H9 (cell line): Measurements from ENCODE around the gene ABCG1. TPM values are rescaled to one million over a fixed set of nuclear protein-coding genes. Genes with fewer than 3 reads are reported as not detected.

Experiments used
- DNase-seq: peaks from one replicate; pipeline ENCODE4 v3.0.0-alpha.2; 2017
- H2AFZ ChIP-seq: one replicate; pipeline ENCODE4 v1.6.1; 2013; ENCODE audit warnings: mild to moderate bottlenecking, low read length, control low read depth, moderate library complexity
- H2AK5ac ChIP-seq: 2 replicates; pipeline ENCODE4 v1.6.1; 2013; ENCODE audit warnings: low read length, control low read depth, mixed read lengths; ENCODE audit not compliant: insufficient read length
- H2BK120ac ChIP-seq: one replicate; pipeline ENCODE4 v1.6.1; 2013; ENCODE audit warnings: low read depth, mild to moderate bottlenecking, low read length, control low read depth, inconsistent platforms; ENCODE audit not compliant: poor library complexity, severe bottlenecking
- H2BK12ac ChIP-seq: 2 replicates; pipeline ENCODE4 v1.6.1; 2013; ENCODE audit warnings: low read length, control low read depth, mixed read lengths, low read depth; ENCODE audit not compliant: insufficient read length
- H2BK15ac ChIP-seq: 2 replicates; pipeline ENCODE4 v1.6.1; 2013; ENCODE audit warnings: low read depth, low read length, control low read depth
- H2BK20ac ChIP-seq: one replicate; pipeline ENCODE4 v1.6.1; 2013; ENCODE audit warnings: low read depth, mild to moderate bottlenecking, low read length, control low read depth, inconsistent platforms; ENCODE audit not compliant: poor library complexity, severe bottlenecking
- H2BK5ac ChIP-seq: 2 replicates; pipeline ENCODE4 v1.6.1; 2013; ENCODE audit warnings: low read length, control low read depth, mixed read lengths; ENCODE audit not compliant: insufficient read length
- H3K14ac ChIP-seq: 2 replicates; pipeline ENCODE4 v1.6.1; 2013; ENCODE audit warnings: low read length, control low read depth; ENCODE audit not compliant: insufficient read depth
- H3K18ac ChIP-seq: 2 replicates; pipeline ENCODE4 v1.6.1; 2013; ENCODE audit warnings: low read depth, mild to moderate bottlenecking, mixed read lengths, low read length, control low read depth; ENCODE audit not compliant: insufficient read length
- H3K23ac ChIP-seq: 2 replicates; pipeline ENCODE4 v1.6.1; 2013; ENCODE audit warnings: low read length, control low read depth, mixed read lengths, low read depth; ENCODE audit not compliant: insufficient read length
- H3K23me2 ChIP-seq: 2 replicates; pipeline ENCODE4 v1.6.1; 2013; ENCODE audit warnings: low read depth, mild to moderate bottlenecking, mixed read lengths, low read length, control low read depth; ENCODE audit not compliant: insufficient read length, poor library complexity, severe bottlenecking
- H3K27ac ChIP-seq: 2 replicates; pipeline ENCODE4 v1.5.1; 2013; ENCODE audit warnings: low read length, control low read depth, mixed read lengths, low read depth; ENCODE audit not compliant: insufficient read length
- H3K27me3 ChIP-seq: 2 replicates; pipeline ENCODE4 v1.6.1; 2013; ENCODE audit warnings: low read length, control low read depth, inconsistent platforms; ENCODE audit not compliant: insufficient read depth
- H3K4ac ChIP-seq: 2 replicates; pipeline ENCODE4 v1.6.1; 2013; ENCODE audit warnings: low read depth, mild to moderate bottlenecking, control low read depth, inconsistent platforms, low read length, moderate library complexity
- H3K4me1 ChIP-seq: 2 replicates; pipeline ENCODE4 v1.6.1; 2013; ENCODE audit warnings: low read length, control low read depth, inconsistent platforms; ENCODE audit not compliant: insufficient read depth
- H3K4me2 ChIP-seq: 2 replicates; pipeline ENCODE4 v1.6.1; 2013; ENCODE audit warnings: low read length, control low read depth, mixed read lengths; ENCODE audit not compliant: insufficient read length, insufficient read depth
- H3K56ac ChIP-seq: 2 replicates; pipeline ENCODE4 v1.6.1; 2013; ENCODE audit warnings: low read depth, mild to moderate bottlenecking, mixed read lengths, low read length, control low read depth; ENCODE audit not compliant: insufficient read length
- H3K79me1 ChIP-seq: 2 replicates; pipeline ENCODE4 v1.6.1; 2013; ENCODE audit warnings: low read depth, mild to moderate bottlenecking, moderate library complexity, low read length, control low read depth, inconsistent platforms; ENCODE audit not compliant: insufficient read depth, poor library complexity, severe bottlenecking
- H3K79me2 ChIP-seq: 2 replicates; pipeline ENCODE4 v1.6.1; 2013; ENCODE audit warnings: low read length, control low read depth, inconsistent platforms; ENCODE audit not compliant: insufficient read depth
- H3K9ac ChIP-seq: 2 replicates; pipeline ENCODE4 v1.6.1; 2013; ENCODE audit warnings: low read length, control low read depth, mixed read lengths; ENCODE audit not compliant: insufficient read length; ENCODE audit errors: extremely low read depth
- H3K9me3 ChIP-seq: one replicate; pipeline ENCODE4 v1.6.1; 2013; ENCODE audit warnings: low read depth, low read length, inconsistent platforms; ENCODE audit not compliant: control insufficient read depth
- H3T11ph ChIP-seq: one replicate; pipeline ENCODE4 v1.6.1; 2013; ENCODE audit warnings: mild to moderate bottlenecking, low read length, control low read depth, inconsistent platforms
- H4K20me1 ChIP-seq: one replicate; pipeline ENCODE4 v1.6.1; 2013; ENCODE audit not compliant: control insufficient read depth, insufficient read length, insufficient read depth
- H4K5ac ChIP-seq: 2 replicates; pipeline ENCODE4 v1.6.1; 2013; ENCODE audit warnings: low read depth, mild to moderate bottlenecking, mixed read lengths, low read length, control low read depth; ENCODE audit not compliant: insufficient read length
- H4K8ac ChIP-seq: replicated peaks from 2 replicates; pipeline ENCODE4 v1.6.1; 2013; ENCODE audit warnings: low read length, control low read depth, mixed read lengths, low read depth; ENCODE audit not compliant: insufficient read length
- H4K91ac ChIP-seq: 2 replicates; pipeline ENCODE4 v1.6.1; 2013; ENCODE audit warnings: low read depth, mild to moderate bottlenecking, moderate library complexity, mixed read lengths, low read length, control low read depth; ENCODE audit not compliant: insufficient read length
- H3K27ac Mint-ChIP-seq, 3 experiments: 2 replicates in 2 of 3; 3 replicates in 1 of 3; pipeline ENCODE4 v1.8.0; 2020 to 2021; ENCODE audit warnings: mixed read lengths in 3 of 3, mild to moderate bottlenecking in 1 of 3, moderate library complexity in 1 of 3
- H3K27me3 Mint-ChIP-seq: 2 replicates; pipeline ENCODE4 v1.8.0; 2021; ENCODE audit warnings: low read depth, mild to moderate bottlenecking, moderate library complexity, mixed read lengths
- H3K36me3 Mint-ChIP-seq, 3 experiments: 2 replicates in 2 of 3; 3 replicates in 1 of 3; pipeline ENCODE4 v1.8.0; 2020 to 2021; ENCODE audit warnings: low read depth in 3 of 3, mixed read lengths in 3 of 3; ENCODE audit not compliant: insufficient read depth in 1 of 3
- H3K4me1 Mint-ChIP-seq, 2 experiments: 2 replicates each; pipeline ENCODE4 v1.8.0; 2020; ENCODE audit warnings: mixed read lengths in 2 of 2
- H3K4me3 Mint-ChIP-seq, 2 experiments: 2 replicates in 1 of 2; 3 replicates in 1 of 2; pipeline ENCODE4 v1.8.0; 2020 to 2021; ENCODE audit warnings: mild to moderate bottlenecking in 2 of 2, mixed read lengths in 2 of 2, moderate library complexity in 1 of 2
- H3K9me3 Mint-ChIP-seq, 2 experiments: 2 replicates in 1 of 2; 3 replicates in 1 of 2; pipeline ENCODE4 v1.8.0; 2020; ENCODE audit warnings: mild to moderate bottlenecking in 2 of 2, mixed read lengths in 2 of 2, moderate library complexity in 1 of 2
- CTCF ChIP-seq: fragments of 200-600 bp; sonication (generic); conservative IDR thresholded peaks from 3 replicates; pipeline ENCODE4 v1.8.0; 2021; ENCODE audit warnings: antibody characterized with exemption, mild to moderate bottlenecking
- WGBS: extraction: QIAGEN DNeasy Blood & Tissue Kit; methylation state at CpG from one replicate; pipeline ENCODE4 v1.1.7; 2013; ENCODE audit warnings: missing lambda C conversion rate, low lambda C conversion rate, mixed read lengths; ENCODE audit not compliant: insufficient read length; ENCODE audit errors: extremely low coverage; 5-methylcytosine and 5-hydroxymethylcytosine counted together
- total RNA-seq: library from RNA; stranded (reverse); gene quantifications from 2 replicates; pipeline ENCODE4 v1.2.1, GENCODE V29; 2021

ABCG1 gene
- total RNA-seq, 1 experiment from 2014 or later = 0.83 TPM

- Histone ChIP-seq H2BK12ac (no peak overlapping the region), H2BK120ac (no peak overlapping the region), H3K9me3 (no peaks in the 10 kb centered on the region), H2AFZ (no peak overlapping the region), H3T11ph (no peak overlapping the region), H3K23me2 (no peaks in the 10 kb centered on the region), H4K20me1 (no peaks in the 10 kb centered on the region), H3K4ac (no peak overlapping the region), H3K56ac (no peak overlapping the region), H3K9ac (no peak overlapping the region), H3K4me1 (peaks cover 2% of the 10 kb centered on the region; the same call in 1 of the 2 replicates), H2AK5ac (no peak overlapping the region), H4K91ac (no peak overlapping the region), H3K27me3 (no peaks in the 10 kb centered on the region), H3K18ac (peak overlapping the region; percentile 44), H4K8ac (no peak overlapping the region), H3K14ac (no peak overlapping the region), H3K23ac (no peak overlapping the region), H3K4me2 (no peak overlapping the region), H3K79me2 (no peaks in the 10 kb centered on the region), H3K27ac (no peak overlapping the region), H4K5ac (no peak overlapping the region), H2BK5ac (no peak overlapping the region), H3K79me1 (no peaks in the 10 kb centered on the region), H2BK20ac (no peak overlapping the region), H2BK15ac (no peak overlapping the region)
- Mint-ChIP-seq H3K27ac (no peak overlapping the region; a peak in 1 of 7 replicates), H3K9me3 (no peaks in the 10 kb centered on the region), H3K36me3 (no peaks in the 10 kb centered on the region), H3K27me3 (peaks cover 13% of the 10 kb centered on the region), H3K4me1 (peaks cover 29 to 51% of the 10 kb centered on the region in 2 experiments), H3K4me3 (no peak overlapping the region)
- TF ChIP-seq CTCF = no peak; the same call in 1 of the 3 replicates
- no CpG with 5 or more reads among the region's 9 CpGs for WGBS
- DNase-seq = no peak
These were observed 40.0 kb downstream of the ABCG1 start for GRCh38 chr21:42258885-42259407.
